ENCODE data around the gene CASQ2.

CASQ2 gene

DNA sequence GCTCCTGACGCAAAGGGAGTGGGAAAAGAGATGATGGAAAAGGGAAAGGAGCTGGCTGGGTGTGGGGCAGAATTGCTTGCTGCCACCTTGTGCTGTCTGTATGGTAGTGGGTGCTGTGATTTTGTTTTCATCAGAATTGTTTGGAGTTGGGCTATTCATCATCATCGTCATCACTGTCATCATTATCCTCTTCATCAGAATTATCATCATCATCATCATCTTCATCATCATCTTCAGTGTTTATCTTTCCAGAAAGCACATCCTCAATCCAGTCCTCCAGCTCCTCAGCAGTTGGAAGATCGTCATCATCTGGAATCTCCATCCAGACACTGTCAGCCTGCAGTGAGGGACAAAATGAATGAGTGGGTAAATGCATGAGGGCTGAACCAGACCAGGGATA lies 67.4 kb downstream of the CASQ2 start:
- DNase-seq (ENCODE audit: low spot score): no peak
- FAIRE-seq: peak; percentile 44

DNA sequence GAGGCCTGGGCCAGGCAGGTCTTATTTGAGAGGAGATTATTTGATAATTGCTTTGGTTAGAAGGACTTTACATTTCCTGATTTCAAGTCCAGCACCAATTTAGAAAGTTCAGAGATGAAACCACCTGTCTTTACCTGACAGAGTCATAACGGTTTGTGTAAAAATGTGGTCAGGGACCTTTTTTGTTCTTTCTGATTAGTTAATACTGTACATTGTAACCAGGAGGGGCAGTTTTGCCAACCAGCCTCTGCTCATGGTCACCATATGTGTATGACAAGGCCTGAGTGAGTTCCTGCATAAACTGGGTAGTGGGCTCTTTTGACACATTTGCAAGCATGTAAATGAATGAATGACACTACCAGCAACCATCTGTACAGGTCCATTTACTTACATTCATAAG lies 70.9 kb downstream of the CASQ2 start:
- DNase-seq (ENCODE audit: low spot score) (no peak), FAIRE-seq (no peak)

DNA sequence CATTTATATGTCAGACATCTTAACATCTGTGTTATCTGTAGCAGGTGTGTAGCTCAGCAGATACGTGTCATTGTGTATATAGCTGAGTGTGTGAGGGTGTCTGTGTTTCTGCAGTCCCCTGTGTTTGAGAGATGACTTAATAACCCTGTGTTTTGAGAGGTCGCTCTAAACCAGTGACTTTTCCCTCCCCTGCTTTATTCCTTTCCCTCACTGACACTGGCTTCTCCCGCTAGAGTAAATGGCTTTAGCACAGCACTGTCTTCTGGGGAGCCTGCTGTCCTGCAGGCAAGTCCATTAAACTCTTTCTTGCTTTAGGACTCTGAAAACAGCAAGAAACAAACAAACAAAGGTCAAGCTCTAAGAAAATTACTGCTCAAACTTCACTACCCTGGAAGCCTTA lies 73.7 kb downstream of the CASQ2 start:
- no peak for DNase-seq (ENCODE audit: low spot score)
- no peak for FAIRE-seq

DNA sequence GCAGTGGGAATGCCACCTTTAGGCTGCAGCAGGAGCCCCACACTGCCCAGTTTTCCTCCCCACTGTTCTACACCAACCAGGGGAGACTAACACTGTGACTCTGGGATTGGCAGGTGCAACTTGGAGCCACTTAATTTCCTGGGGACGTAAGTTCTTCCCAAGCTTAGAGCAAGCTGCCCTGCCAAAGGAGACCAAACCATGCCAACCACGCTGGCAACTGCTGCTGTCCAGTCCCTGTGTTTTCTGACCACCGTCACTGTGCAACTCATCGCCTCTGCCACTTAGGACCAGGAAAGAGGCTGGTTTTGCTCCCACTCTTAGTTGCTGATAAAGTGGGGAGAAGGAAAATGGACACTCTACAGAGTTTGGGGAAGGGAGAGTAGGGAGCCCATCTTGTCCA lies 76.3 kb downstream of the CASQ2 start:
- FAIRE-seq (peak; percentile 5), DNase-seq (ENCODE audit: low spot score) (no peak)

DNA sequence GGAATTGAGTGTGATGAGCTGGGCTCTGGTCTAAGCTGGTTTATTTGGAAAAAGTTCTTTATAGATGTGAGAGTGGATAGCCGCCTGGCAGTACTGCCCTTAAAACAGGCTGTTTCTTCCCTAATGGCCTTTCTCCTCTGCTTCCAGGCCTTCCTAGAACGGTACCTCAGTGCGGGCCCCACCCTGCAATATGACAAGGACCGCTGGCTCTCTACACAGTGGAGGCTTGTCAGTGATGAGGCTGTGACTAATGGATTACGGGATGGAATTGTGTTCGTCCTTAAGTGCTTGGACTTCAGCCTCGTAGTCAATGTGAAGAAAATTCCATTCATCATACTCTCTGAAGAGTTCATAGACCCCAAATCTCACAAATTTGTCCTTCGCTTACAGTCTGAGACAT lies 77.5 kb downstream of the CASQ2 start:
- no peak for FAIRE-seq

DNA sequence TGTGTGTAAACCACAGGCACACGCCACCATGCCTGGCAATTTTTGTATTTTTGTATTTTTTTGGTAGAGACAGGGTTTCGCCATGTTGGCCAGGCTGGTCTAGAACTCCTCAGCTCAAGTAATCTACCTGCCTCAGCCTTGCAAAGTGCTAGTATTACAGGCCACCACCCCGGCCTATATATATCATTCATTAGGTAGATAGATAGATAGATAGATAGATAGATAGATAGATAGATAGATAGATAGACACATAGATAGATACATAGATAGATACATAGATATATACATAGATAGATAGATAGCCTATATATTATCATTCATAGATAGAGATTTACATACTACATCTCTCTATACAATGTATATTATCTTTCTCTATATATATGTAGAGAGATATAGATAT lies 80.8 kb downstream of the CASQ2 start:
- DNase-seq (ENCODE audit: low spot score): no peak
- FAIRE-seq: no peak

More for the DNA sequence above, 77.5 kb downstream of the CASQ2 start:
- DNase-seq (ENCODE audit: low spot score): no peak

DNA sequence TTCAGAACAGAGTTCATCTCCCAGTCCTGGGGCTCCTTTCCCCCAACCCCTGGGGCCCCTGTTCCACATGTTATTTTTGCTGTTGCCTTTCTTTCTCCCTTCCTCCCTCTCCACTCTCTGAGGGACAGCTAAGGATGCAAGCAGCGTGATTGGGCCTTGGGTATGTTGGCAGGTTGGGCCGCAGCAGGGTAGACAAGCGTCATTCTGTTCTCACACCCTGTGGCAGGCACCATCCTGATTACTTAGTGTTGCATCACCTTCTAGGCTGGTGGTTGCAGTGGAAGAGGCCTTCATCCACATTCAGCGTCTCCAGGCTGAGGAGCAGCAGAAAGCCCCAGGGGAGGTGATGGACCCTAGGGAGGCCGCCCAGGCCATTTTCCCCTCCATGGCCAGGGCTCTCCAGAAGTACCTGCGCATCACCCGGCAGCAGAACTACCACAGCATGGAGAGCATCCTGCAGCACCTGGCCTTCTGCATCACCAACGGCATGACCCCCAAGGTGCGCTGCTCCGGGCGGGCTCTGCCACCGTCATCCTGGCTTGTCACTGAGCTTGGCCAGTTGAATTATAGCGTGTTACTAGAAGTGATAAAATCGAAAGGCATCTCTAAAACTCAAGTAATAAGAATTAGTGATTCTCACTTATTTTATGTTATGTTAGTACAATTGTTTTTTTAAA lies 83.3 kb downstream of the CASQ2 start:
- DNase-seq (ENCODE audit: low spot score): no peak
- FAIRE-seq: no peak

DNA sequence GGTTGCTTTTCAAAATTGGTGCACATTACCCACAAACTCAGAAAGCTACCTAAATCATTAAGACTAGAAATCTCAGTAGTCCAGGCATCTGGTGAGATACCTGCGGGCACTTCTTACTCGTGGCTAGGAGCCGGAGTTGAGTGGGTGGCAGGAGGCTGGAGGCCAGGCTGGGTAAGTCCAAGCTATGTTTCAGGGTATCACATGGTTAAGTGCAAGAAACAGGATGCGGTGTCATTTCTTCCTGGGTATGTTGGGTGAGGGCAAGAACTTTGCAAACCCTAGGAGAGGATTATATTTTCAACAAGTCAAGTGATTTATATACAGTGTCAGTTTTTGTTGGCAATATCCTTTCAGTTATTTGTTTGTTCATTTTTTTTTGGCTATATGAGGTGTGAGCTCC lies 85.7 kb downstream of the CASQ2 start:
- no peak for FAIRE-seq
- no peak for DNase-seq (ENCODE audit: low spot score)

DNA sequence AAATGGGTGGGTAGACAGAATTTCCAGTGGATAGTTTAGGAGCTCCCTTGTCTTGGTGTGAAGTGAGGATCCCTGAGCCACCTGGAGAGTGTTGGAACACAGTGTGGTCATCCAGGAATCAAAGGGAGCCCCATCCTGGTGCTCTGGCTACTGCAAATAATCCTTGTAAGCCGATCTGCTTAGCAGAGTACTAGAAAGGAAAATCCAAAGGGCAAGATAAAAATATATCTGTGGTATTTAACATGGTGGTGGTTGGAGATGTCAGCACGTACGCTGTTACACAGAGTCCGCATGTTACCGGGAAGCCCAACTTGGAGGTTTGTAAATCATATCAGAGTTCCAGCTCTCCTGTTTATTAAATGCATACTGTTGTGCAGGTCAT lies 87.8 kb downstream of the CASQ2 start:
- DNase-seq (ENCODE audit: low spot score) (no peak), FAIRE-seq (no peak)

DNA sequence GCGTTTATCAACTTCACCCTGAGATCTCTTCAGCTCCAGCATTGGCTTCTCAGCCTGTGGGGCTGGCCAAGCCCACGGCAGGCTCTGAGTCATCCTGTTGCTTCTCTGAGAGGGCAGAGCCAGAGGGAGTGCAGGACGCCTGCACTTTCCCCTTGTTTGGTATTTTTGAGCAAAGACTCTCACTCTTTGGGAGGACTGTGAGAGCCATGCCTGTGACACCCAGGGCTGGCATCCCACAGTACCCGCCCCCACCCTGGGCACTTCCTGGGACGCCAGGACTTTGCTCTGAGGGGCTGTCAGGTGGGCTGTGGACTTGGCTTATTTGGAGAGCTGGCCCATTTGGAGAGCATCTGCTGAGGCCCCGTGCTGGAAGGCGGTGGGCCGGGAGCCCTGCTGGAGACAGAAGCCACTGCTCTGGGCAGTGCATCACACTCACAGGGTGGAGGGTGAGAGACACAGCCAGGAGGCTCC lies 89.3 kb downstream of the CASQ2 start:
- no peak for FAIRE-seq
- peak; percentile 59 for DNase-seq (ENCODE audit: low spot score)

DNA sequence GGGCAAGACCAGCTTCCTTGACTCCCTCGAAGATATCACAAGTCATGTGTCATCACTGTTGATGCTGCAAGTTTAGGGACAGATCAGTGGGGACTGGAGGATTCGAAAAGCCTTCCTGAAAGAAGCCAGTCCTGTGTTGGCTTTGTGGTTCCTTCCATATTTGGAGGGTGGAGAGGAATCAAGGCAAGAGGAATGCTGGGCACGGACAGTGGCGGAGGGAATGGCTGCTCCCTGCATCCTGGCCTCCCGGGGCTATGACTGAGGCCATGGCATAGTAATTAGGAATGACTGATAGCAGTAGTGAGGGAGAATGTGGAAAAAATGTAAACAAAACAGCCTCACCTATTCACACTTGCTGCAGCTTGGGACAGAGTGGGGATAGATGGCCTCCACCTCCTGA lies 90.4 kb downstream of the CASQ2 start:
- no peak for FAIRE-seq
- DNase-seq (ENCODE audit: low spot score): no peak

DNA sequence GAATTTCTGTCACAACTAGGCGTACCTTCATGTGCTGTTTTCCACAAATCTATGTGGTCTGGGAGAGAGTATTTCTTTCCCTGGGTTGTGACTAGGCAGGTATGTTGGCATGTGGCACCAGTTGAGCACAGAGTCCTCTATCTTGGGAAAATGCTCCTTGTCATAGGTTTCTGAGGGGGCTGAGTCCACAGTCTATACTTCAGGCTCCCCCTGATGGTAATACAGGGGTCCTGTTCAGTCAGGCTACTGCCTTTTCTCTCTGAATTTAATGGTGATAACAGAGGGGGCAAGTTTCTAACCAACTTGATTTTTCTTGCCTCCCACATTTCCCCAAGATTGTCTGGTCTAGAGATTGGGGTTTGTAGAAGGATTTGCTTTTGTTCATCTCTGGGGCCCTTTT lies 90.9 kb downstream of the CASQ2 start:
- DNase-seq (ENCODE audit: low spot score) (no peak), FAIRE-seq (no peak)

DNA sequence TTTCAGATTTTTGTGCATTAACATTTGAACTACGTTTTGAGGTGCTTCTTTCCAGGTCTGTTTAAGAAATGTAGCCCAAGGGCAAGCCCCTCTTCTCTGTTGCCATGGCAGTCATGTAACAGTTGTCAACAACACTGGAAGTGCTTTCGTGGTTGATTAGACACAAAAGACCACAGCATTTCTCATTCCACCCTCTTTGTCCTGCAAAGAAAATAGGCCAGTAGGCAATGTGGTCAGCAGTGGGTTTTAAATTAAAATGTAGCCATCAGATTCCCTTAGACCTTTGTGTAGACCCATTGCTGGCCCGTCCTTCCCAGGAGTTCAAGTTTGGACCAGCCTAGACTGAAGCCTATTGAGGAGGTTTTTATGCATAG lies 91.3 kb downstream of the CASQ2 start:
- FAIRE-seq (no peak), DNase-seq (ENCODE audit: low spot score) (no peak)

DNA sequence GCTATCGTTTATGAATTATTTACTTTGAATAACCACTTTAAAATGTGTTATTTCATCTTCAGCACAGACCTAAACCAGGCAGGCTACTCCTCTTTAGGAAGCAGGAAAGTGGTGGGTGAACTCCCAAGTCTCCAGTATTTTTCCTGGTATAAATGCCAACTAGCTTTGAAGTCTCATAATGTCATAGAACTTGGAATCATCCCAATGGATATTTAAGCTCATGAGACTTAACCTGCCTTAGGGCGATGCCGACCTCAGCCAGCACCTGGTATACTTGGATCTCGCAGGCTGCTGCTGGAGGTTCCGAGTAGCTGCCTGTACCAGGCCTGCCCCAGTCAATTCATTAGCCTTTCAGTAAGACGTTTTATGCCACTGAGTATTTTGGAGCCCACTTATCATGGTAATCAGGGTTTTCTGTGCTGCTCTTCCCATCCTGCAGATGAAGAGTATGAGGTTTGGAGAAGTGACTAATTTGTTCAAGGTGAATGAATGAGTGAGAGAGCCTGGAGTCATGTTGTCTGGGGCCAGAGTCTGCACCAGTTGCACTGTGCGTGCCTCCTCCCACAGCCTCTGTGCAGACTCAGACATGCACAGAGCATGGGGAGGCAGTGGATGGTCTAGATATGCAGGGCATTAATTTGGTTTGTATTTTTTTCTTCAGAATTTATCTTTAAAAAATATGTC lies 91.9 kb downstream of the CASQ2 start:
- FAIRE-seq: no peak

DNA sequence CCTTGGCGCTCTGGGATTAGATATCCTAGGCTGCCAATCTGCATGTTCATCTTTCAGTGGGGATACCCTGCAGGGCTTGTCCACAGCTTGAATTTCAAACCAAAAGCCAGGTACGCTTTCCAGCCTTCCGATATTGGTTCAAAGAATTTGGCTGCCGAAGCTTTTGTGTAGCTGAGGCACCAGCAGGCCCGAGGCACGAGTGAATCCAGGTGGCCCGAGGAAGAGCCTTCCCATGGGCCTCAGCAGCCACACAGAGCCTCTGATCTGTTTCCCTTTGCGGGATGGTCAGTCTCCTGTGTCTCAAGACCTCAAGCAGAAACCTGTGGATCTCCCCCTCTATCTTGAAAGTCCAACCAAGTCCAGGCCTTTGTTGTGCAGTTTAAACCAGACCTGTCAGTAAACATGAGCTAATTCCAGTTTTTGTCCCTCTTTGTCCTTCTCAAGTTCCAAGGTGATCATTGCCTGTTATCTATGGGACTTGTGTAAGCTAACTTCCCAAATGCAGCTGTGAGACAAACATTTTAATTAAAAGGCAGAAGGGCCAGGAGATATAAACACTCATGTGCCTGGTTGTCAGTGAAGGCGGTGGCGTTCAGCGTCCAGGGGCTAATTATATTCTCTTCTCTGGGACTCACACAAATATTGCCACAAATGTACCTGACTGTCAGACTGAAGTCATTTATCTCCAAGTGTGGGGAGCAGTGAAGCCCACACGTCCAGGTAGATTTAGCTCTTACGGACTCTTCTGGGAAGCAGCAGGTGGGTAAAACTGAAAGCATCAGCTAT lies 96.1 kb downstream of the CASQ2 start:
- FAIRE-seq (no peak), DNase-seq (ENCODE audit: low spot score) (no peak)

More for the DNA sequence above, 91.9 kb downstream of the CASQ2 start:
- DNase-seq (ENCODE audit: low spot score): no peak

DNA sequence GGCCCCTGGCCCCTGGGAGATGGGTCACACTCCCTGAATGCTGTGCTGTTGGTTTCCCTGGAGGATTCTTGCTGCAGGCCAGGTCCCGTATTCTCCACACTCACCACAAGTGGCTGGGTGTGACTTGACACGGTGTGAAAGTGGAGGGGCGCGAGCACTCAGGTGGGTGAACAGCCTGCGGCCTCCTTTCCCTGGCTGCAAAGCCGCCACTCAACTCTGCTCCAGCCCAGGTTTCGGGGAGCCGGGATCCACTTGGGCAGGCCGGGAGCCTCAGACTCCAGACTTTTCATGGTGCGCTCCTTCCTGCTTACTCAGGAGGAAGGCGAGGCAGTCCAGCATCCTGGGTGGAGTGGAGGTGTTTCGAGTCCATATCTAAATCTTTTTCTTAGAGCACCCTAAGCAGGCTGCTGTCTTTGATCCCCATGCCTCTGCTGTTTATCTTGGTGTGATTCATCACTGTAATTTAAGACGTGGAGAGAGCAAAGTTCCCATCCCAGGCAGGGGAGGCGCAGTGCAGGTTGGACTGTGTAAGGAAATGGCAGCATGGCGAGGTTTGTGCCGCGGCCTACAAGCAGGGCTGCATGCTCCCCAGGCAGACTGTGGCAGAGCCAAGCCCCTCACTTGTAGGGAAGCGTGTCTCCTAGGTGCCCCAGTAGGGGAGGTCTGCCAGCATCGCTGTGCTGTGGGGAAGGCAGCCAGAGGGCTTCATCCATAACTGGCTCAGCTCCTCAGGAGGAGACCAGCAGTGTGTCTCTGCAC lies 97.2 kb downstream of the CASQ2 start:
- FAIRE-seq: peak; percentile 59

DNA sequence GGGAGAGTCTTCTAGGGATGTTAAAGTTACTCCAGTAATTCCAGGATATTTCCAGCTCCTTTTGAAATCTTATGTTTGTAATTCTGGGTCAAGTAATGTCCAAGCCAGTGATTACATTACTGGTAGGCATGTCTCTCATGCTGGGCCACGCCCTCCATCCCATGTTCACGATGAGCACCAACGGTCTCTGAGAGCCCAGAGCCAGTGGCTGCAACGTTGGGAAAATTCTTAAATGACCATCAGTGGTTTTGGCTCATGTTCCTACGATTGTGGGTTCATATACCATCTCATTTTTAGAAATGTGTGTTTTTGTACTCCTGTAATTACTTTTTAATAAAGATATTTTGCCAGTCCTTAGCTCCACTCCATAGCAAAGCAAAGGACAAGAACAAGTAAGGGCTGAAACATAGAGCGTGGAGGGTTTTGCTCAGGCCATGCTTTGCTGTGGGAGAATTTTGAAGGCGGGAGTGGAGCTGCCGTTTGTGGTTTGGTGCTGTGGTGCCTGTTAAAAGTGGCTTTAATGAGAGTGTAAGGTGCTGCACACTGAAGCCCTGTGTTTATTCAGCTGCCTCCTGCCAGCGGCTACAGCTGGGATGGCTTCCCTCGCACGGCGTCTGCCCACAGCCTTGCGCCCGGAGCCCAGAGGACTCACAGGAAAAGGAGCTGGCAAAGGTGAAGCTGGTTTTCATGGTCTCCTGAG lies 97.9 kb downstream of the CASQ2 start:
- FAIRE-seq (no peak), DNase-seq (ENCODE audit: low spot score) (peak; percentile 57)

More for the DNA sequence above, 97.2 kb downstream of the CASQ2 start:
- peak; percentile 53 for DNase-seq (ENCODE audit: low spot score)

DNA sequence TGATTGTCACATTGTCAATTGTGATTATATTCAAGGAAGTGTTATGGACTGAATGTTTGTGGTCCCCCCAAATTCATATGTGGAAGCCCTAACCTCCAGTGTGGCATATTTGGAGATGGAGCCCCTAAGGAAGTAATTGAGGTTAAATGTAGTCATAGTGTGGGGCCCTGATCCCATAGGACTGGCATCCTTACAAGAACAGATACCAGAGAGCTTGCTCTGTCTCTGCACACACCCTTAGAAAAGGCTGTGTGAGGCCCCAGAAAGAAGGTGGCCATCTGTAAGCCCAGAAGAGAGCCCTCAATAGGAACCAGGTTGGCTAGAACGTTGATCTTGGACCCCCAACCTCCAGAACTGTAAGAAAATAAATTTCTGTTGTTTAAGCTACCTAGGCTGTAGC lies 98.6 kb downstream of the CASQ2 start:
- no peak for DNase-seq (ENCODE audit: low spot score)
- FAIRE-seq: no peak

DNA sequence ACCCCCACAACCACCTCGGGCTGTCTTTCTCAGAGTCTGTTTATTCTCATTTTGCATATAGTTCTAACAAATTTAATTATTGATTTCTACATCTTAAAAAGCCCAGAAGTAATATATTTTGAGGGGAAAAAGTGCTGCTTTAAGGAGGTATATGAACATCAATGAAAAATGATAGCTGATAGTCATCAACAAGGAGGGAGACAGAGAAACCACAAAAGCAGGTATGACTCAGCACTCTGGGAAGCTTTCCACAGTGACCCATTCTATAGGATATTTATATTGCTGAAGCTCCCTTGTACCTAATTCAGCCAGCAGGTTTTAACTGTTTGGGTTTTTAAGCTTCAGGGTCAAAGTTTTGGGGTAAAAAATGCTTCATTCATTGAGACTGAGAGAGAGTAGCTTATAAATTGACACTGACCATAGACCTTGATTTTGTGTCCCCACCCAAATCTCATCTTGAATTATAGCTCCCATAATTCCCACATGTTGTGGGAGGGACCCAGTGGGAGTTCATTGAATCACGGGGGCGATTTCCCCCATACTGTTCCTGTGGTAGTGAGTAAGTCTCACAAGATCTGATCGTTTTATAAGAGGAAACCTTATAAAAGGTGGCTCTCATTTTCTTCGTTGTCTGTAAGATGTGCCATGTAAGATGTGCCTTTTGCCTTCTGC lies 99.4 kb downstream of the CASQ2 start:
- DNase-seq (ENCODE audit: low spot score) (peak; percentile 58), FAIRE-seq (no peak)

DNA sequence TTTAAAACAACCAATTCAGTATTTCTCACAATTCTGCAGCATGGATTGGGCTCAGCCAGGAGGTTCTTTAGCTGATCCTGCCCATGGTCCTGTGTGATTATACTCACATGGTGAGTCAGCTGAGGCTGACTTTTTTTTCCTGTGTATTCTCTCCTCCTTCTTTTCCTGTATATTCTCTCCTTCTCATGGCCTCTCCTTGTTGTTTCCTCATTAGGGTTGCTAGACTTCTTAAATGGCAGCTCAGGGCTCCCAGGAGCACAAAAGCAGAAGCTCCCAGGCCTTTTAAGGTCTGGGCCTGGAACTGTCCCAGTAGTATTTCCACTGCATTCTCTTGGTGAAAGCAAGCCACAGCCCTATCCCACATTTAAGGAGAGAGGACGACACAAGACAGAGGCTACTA lies 99.9 kb downstream of the CASQ2 start:
- FAIRE-seq: no peak

More for the DNA sequence above, 99.9 kb downstream of the CASQ2 start:
- DNase-seq (ENCODE audit: low spot score): peak; percentile 41
